GM04503 (cell line): Measurements from ENCODE around the gene C1GALT1C1.
A peak's percentile ranks its signal among the peaks of the same experiment; 100 is the strongest.
"Not testable (repeated sequence)": the region's sequence is repeated elsewhere in the genome, so short reads cannot be mapped to it uniquely, and the experiment has no call there.

Source experiments
- DNase-seq: peaks from one replicate; pipeline ENCODE4 v3.0.0-alpha.2; 2012; ENCODE audit warnings: low read depth

C1GALT1C1 gene

GRCh38 chrX:120629667-120630537 is at the start of gene C1GALT1C1:
C1GALT1C1 (minus strand) TSS chrX:120630054; CDS start chrX:120627166, 2,888 bp downstream.
- peak; percentile 53 for DNase-seq

DNA sequence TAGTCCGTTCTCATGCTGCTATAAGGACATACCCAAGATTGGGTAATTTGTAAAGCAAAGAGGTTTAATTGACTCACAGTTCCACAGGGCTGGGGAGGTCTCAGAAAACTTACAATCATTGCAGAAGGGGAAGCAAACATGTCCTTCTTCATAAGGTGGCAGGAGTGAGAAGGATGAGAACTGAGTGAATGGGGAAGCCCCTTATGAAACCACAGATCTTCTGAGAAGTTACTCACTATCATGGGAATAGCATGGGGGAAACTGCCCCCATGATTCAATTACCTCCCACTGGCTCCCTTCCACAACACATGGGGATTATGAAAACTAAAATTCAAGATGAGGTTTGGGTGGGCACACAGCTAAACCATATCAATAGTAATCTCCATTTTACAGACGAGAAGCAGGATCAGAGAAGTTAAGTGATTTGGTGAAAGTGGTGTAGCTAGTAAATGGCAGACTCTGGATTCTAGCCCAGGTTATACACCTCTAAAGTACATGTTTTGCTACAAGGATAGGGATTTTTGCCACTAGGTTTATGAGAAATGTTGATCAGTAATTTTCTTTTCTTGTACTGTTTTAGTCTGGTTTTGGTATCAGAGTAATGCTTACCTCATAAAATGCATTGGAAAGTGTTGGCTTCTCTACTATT is 47.3 kb upstream of the C1GALT1C1 start:
- no peak for DNase-seq

- DNase-seq = no peak
These were observed 43.1 kb upstream of the C1GALT1C1 start for GRCh38 chrX:120672841-120673530.

DNA sequence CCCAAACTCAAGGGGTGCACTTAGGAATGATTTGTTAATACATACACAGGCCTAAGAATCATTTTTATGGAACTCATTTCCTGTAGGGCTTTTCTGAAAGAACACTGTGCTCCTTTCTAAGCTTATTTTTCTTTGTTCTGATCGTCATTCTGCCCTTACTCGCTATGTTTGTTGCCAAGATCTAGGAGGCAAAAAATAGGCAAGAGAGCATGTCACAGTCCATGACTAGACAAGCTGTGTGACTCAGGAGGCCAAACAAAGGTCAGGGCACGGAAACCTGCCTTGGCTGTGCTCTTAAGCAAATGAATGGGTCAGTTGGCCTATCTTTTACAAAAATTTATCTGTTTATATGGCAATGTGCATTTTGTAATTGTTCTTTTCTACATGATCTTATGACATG is 42.5 kb upstream of the C1GALT1C1 start:
- peak; percentile 64 for DNase-seq

GRCh38 chrX:120671963-120672362 is 42.1 kb upstream of the C1GALT1C1 start:
- no peak for DNase-seq

DNA sequence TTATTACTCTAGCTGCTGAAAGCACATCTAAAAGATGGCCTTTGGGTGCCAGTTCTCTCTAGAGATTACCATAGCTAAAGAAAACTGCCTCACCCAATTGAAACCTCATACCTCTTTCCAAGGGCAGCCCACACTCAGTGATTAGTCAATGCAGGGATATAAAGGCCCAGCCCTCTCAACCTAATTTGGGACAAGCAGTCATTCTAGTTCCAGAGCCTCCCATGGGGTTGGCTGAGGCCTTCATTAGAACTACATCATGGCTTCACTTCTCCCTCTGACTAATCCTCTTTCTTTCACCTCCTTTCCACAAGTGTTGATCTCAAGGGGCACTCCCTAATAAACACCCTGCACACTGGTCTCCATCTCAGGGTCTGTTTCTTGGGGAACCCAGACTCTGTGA is 38.5 kb upstream of the C1GALT1C1 start:
- no peak for DNase-seq

GRCh38 chrX:120664535-120664934 is 34.7 kb upstream of the C1GALT1C1 start:
- not testable (repeated sequence) for DNase-seq

DNA sequence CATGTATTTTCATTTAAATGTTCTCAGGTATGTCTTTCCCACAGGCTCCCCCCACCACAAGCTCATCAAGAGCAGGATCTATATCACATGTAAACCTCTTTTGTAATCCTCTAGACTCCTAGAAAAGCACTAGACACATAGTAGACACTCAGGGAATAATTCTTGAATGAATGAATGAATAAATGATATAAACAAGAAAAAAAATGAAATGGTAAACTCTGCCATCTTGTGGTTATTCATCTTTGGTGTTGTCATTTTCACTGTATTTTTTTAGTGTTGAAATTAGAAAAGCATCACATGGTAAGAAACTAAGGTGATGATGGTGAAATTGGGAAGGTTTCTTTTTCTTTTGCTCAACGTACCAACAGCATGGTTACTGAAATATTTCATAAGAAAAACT is 34.2 kb upstream of the C1GALT1C1 start:
- DNase-seq = no peak

GRCh38 chrX:120662662-120663061 is 32.8 kb upstream of the C1GALT1C1 start:
- no peak for DNase-seq

DNA sequence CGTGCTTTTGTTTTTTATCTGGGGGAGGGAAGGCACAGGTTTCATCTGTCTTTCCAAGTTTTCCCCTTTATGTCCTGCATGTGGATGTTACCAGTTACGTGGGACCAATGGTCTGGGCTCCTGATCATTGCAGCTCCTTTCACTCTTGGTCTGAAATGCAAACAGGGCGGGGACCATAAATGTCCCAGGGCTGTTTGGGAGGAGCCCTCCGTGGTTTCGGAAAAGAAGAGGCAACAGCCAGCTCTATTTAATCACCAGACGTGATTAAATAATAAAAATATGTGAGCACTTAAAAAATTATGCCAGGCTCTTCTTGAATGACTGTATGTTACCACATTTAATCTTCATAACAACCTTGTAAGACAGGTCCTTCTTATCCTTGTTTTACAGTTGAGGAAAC is 30.8 kb upstream of the C1GALT1C1 start:
- no peak for DNase-seq

- DNase-seq = no peak
These were observed 23.1 kb upstream of the C1GALT1C1 start for GRCh38 chrX:120653000-120653399.

- DNase-seq = not testable (repeated sequence)
These were observed 22.4 kb upstream of the C1GALT1C1 start for GRCh38 chrX:120652256-120652655.

DNA sequence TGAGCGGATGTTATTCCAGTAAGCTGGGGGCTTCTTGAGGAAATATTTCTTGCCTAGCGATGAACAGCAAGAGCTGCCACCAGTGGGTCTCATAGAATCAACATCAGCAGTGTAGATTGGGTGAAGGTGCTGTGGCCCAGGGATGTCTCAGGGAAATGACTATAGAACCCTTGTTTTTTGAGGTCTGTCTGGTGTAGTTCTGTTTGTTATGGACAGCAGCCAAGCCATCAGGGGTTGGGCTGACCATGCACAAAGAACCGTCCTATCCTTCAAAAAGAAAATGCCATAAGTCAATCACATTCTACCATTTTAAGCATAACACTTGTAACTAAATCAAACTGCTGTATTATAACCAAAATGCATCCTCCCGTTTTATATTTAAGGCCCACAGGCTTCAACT is 17.3 kb upstream of the C1GALT1C1 start:
- no peak for DNase-seq

- DNase-seq = no peak
These were observed 13.0 kb upstream of the C1GALT1C1 start for GRCh38 chrX:120642871-120643270.

DNA sequence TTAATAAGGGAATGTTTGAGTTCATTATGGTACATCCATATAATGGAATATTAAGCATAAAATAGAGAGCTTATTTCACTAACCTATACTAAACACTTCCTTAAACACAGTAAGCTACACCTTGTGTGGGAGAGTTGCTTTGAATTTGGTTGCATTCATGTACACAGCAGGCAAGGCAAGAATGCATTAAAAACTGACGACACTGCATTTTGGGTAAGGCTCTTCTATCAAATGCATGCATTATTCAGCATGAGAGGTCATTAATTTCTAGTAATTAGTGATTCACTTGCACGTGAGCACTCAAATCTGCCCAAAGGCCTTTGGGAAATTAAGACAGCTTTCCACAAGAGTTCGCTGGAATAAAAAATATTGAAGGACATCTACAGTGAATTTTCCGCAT is 8.8 kb upstream of the C1GALT1C1 start:
- DNase-seq = no peak

- peak; percentile 34 for DNase-seq
These were observed 4.5 kb downstream of the C1GALT1C1 start for GRCh38 chrX:120625371-120625770.

- DNase-seq = no peak
These were observed 11.7 kb downstream of the C1GALT1C1 start for GRCh38 chrX:120617996-120618630.

- no peak for DNase-seq
These were observed 15.0 kb downstream of the C1GALT1C1 start for GRCh38 chrX:120614816-120615215.

GRCh38 chrX:120612086-120612485 is 17.8 kb downstream of the C1GALT1C1 start:
- DNase-seq = no peak

GRCh38 chrX:120604361-120604782 is 25.5 kb downstream of the C1GALT1C1 start:
- no peak for DNase-seq

DNA sequence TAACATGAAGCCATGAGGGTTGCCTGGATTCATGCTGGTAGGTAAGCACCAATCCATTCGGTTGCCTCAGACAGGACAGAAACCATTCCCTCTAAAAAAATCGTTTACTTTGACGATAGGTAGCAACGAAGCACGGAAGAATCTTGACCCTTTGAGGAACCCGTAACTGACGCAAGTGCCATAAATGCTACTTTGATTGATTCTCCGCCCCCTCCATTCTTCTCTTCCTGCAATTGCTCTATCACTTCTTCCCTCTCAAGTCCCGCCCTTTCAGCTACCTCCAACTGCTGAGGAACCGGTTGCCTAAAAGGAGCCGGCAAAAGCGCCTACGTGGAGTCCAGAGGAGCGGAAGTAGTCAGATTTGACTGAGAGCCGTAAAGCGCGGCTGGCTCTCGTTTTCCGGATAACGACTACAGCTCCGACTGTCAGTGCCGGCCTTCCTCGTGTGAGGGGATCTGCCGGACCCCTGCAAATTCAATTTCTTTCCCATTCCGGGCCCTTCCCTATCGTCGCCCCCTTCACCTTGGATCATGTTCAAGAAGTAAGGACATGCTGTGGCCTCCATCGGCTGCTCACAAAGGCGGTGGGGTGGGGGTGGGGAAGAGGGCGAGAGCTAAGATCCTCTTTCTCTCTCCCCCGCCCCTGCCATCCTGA is 26.0 kb downstream of the C1GALT1C1 start, which contains the start of gene MCTS1:
MCTS1 (plus strand) TSS at position 395 of the 654 bp plus-strand sequence; CDS start at position 531, 136 bp downstream.
- DNase-seq = peak; percentile 85

DNA sequence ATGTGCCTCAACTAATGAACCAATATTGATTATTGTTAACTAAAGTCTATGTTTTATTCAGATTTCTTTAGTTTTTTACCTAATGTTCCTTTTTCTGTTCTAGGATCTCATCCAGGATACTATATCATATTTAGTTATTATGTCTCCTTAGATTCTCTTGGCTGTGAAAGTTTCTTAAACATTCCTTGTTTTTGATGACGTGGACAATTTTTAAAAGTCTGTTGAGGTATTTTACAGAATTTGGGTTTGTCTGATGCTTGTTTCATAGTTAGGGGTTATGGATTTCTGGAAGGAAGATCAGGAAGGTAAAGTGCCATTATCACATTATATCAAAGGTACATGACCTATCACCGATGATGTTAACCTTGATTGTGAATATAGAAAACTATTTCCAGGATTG is 44.2 kb downstream of the C1GALT1C1 start:
- DNase-seq = no peak
